Thyroid gland (tissue), 4 donors: ENCODE measurements around the gene PCDHGC3. TPM values are rescaled to one million over a fixed set of nuclear protein-coding genes. Genes with fewer than 3 reads are reported as not detected.

Experiments
- DNase-seq, 2 donors: peaks; one replicate each; pipeline ENCODE4 v3.0.0-alpha.2; 2019
- H3K27ac ChIP-seq, 3 donors: fragments of 200-600 bp; sonication (generic); 1 replicate in 2 of 3; 2 replicates in 1 of 3; pipeline ENCODE4 v1.5.1; 2016 to 2019; ENCODE audit warnings: mild to moderate bottlenecking in 1 of 3, moderate library complexity in 1 of 3
- H3K27me3 ChIP-seq: fragments of 200-600 bp; sonication (generic); one replicate; pipeline ENCODE4 v1.5.1; 2019
- H3K36me3 ChIP-seq, 2 donors: fragments of 200-600 bp; sonication (generic); one replicate each; pipeline ENCODE4 v1.5.1; 2016 to 2019
- H3K4me1 ChIP-seq, 2 donors: fragments of 200-600 bp; sonication (generic); one replicate each; pipeline ENCODE4 v1.5.1; 2017 to 2019
- H3K4me3 ChIP-seq, 3 donors: fragments of 200-600 bp; sonication (generic); replicated peaks in 1 of 3; 1 replicate in 2 of 3; 2 replicates in 1 of 3; pipeline ENCODE4 v1.5.1; 2016; ENCODE audit warnings: mild to moderate bottlenecking in 1 of 3
- H3K9me3 ChIP-seq: fragments of 200-600 bp; sonication (generic); one replicate; pipeline ENCODE4 v1.5.1; 2017
- POLR2A ChIP-seq, 2 donors: fragments of 450-650 bp; IDR thresholded peaks; one replicate each; pipeline ENCODE4 v1.6.1; 2017; ENCODE audit warnings: antibody characterized with exemption in 2 of 2, mild to moderate bottlenecking in 2 of 2, moderate library complexity in 1 of 2
- WGBS, 2 donors: methylation state at CpG; one replicate each; pipeline ENCODE4 v1.1.5; 2017; 5-methylcytosine and 5-hydroxymethylcytosine counted together
- intact Hi-C: fragments of 100-400 bp; cut with DNase I; formaldehyde crosslinking; loops from one replicate; pipeline ENCODE4 v1.15.1; 2023
- total RNA-seq, 4 donors: library from RNA; depleted of rRNA; stranded (reverse); fragments of >200 nt; gene quantifications; one replicate each; pipeline ENCODE4 v1.2.3, GENCODE V29; 2016
- TF ChIP-seq, protein P1 (sequence below), 6 experiments: fragments of 200-600 bp in 3 of 6; fragments of 450-650 bp in 3 of 6; sonication (generic) in 3 of 6; IDR thresholded peaks; one replicate each; pipeline ENCODE4 v1.5.1; 2016 to 2019; ENCODE audit warnings: antibody characterized with exemption in 6 of 6, mild to moderate bottlenecking in 2 of 6, inconsistent platforms in 1 of 6, moderate library complexity in 1 of 6

The PCDHGC3 gene
- total RNA-seq, 4 donors from 2014 or later: 24.7 to 31.5 (median 27.6) TPM

DNA sequence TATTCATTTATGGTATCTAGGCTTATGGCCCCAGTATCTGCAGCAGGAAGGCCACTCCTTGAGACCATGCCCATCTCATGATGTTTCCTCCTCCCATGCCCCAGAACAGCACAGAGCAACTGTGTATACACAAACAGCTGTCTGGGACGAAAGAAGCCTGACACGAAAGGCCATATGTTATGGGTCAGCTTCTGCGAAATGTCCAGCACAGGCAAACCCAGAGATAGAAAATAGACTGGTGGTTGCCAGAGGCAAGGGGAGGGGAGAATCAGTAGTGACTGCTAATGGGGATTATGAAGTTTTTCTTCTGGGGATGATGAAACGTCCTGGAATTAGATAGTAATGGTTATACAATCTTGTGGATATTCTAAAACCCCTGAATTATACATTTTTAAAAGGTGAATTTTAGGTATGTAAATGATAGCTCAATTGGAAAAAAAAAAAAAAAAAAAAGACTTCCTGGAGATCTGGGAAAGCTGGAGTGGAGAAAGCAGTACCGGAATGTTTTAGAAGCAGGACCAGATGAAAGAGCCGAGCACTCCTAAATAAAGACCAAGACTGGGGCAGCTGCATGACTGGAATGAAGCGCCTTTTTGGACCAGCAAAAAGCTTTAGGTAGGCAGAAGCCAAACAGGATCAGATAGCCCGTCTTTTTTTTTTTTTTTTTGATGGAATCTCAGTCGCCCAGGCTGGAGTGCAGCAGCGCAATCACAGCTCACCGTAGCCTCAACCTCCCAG is 42.3 kb downstream of the PCDHGC3 start:
- H3K4me1 ChIP-seq: peaks cover 14 to 43% of the 10 kb centered on the region in 2 donors
- H3K27me3 ChIP-seq: no peaks in the 10 kb centered on the region
- intact Hi-C loops: loop anchor here (5.0 kb wide), 1 partner anchor 41 kb away; the partner anchor contains the start of gene PCDHGC3
- no peak overlapping the region for H3K4me3 ChIP-seq
- H3K27ac ChIP-seq: no peak overlapping the region
- DNase-seq: no peak
- peaks cover 8 to 9% of the 10 kb centered on the region in 2 donors for H3K36me3 ChIP-seq
- no peaks in the 10 kb centered on the region for H3K9me3 ChIP-seq
- TF ChIP-seq, protein P1, sequence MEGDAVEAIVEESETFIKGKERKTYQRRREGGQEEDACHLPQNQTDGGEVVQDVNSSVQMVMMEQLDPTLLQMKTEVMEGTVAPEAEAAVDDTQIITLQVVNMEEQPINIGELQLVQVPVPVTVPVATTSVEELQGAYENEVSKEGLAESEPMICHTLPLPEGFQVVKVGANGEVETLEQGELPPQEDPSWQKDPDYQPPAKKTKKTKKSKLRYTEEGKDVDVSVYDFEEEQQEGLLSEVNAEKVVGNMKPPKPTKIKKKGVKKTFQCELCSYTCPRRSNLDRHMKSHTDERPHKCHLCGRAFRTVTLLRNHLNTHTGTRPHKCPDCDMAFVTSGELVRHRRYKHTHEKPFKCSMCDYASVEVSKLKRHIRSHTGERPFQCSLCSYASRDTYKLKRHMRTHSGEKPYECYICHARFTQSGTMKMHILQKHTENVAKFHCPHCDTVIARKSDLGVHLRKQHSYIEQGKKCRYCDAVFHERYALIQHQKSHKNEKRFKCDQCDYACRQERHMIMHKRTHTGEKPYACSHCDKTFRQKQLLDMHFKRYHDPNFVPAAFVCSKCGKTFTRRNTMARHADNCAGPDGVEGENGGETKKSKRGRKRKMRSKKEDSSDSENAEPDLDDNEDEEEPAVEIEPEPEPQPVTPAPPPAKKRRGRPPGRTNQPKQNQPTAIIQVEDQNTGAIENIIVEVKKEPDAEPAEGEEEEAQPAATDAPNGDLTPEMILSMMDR (IDR thresholded peaks at IDR 0.05): no peak
- no peak for TF ChIP-seq POLR2A (IDR thresholded peaks at IDR 0.05)
- 90 to 93% methylated on average over 11 of the region's 11 CpGs for WGBS, 2 donors

GRCh38 chr5:141518618-141519015 is 42.9 kb downstream of the PCDHGC3 start:
- DNase-seq: no peak
- intact Hi-C loops: loop anchor here (5.0 kb wide), 1 partner anchor 41 kb away; the partner anchor contains the start of gene PCDHGC3
- TF ChIP-seq POLR2A (IDR thresholded peaks at IDR 0.05): no peak
- TF ChIP-seq, protein P1 (IDR thresholded peaks at IDR 0.05): no peak
- H3K9me3 ChIP-seq: no peaks in the 10 kb centered on the region
- H3K27ac ChIP-seq: no peak overlapping the region
- no peak overlapping the region for H3K4me3 ChIP-seq
- H3K36me3 ChIP-seq: peaks cover 8 to 9% of the 10 kb centered on the region in 2 donors
- 93 to 100% methylated on average over 1 of the region's 1 CpG for WGBS, 2 donors
- no peaks in the 10 kb centered on the region for H3K27me3 ChIP-seq
- peaks cover 9 to 42% of the 10 kb centered on the region in 2 donors for H3K4me1 ChIP-seq

- H3K4me1 ChIP-seq: peaks cover 5 to 37% of the 10 kb centered on the region in 2 donors
- no peaks in the 10 kb centered on the region for H3K9me3 ChIP-seq
- TF ChIP-seq POLR2A (IDR thresholded peaks at IDR 0.05): no peak
- TF ChIP-seq, protein P1 (IDR thresholded peaks at IDR 0.05): no peak
- peaks cover 8 to 13% of the 10 kb centered on the region in 2 donors for H3K36me3 ChIP-seq
- intact Hi-C loops: loop anchor here (5.0 kb wide), 1 partner anchor 43 kb away; the partner anchor contains the start of gene PCDHGC3
- DNase-seq: no peak
- H3K27me3 ChIP-seq: no peaks in the 10 kb centered on the region
- H3K4me3 ChIP-seq: no peak overlapping the region
- H3K27ac ChIP-seq: no peak overlapping the region
- 82 to 84% methylated on average over 3 of the region's 3 CpGs for WGBS, 2 donors
Measured at GRCh38 chr5:141519605-141520565, 44.1 kb downstream of the PCDHGC3 start.

- no peak for DNase-seq
- Histone ChIP-seq H3K27ac (peak overlapping the region in 2 of 3 donors; percentile 38 to 48), H3K9me3 (no peaks in the 10 kb centered on the region), H3K4me3 (no peak overlapping the region), H3K36me3 (peaks cover 11 to 14% of the 10 kb centered on the region in 2 donors), H3K4me1 (peaks cover 5 to 27% of the 10 kb centered on the region in 2 donors), H3K27me3 (no peaks in the 10 kb centered on the region)
- WGBS, 2 donors: 54 to 57% methylated on average over 2 of the region's 2 CpGs
- intact Hi-C loops: no loop called here
- TF ChIP-seq, protein P1 (IDR thresholded peaks at IDR 0.05): no peak
- TF ChIP-seq POLR2A (IDR thresholded peaks at IDR 0.05): no peak
Measured at GRCh38 chr5:141521244-141521781, 45.5 kb downstream of the PCDHGC3 start.
